GM19452 (cell line): Measurements from ENCODE around the gene HSPA5.
A peak's percentile ranks its signal among the peaks of the same experiment; 100 is the strongest.
"Not testable (repeated sequence)": the region's sequence is repeated elsewhere in the genome, so short reads cannot be mapped to it uniquely, and the experiment has no call there.

Experiments
- ATAC-seq: cut with Tn5 transposase; IDR thresholded peaks from one replicate; pipeline ENCODE4 v1.9.1; 2021; ENCODE audit not compliant: unreplicated experiment

Gene HSPA5

DNA sequence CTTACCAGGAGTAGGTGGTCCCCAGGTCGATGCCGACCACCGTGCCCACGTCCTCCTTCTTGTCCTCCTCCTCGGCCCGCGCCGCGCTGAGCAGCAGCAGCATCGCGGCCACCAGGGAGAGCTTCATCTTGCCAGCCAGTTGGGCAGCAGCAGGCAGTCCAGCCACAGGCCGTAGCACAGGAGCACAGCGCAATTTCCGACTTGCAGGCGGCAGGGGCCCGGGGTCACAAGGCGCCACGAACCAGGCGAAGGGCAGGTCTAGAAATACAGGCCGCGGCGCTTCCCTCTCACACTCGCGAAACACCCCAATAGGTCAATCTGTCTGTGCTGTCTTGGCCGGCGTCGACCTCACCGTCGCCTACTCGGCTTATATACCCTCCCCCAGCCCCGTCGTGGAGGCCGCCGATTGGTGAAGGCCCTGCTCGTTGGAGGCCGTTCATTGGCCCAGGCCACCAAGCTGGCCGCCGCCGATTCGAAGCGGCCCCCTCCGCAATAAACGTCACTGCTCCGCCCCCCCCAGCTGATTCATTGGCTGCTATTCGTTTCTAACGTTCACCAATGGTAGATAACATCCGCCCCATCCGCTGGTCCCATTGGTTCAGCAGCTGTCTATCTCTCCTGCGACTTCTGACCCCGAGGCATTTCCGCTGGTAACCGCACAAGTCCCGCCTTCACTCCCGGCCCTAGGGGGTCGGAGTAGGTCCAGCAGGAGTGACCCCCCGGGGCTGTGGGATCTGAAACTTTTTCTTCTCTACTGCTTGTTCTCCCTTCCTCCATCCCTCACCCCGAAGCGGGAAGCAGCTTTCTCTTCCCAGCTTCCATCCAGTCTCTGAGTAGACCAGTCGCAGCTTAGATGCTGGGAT is at the start of gene HSPA5:
Gene HSPA5 (minus strand): TSS at position 344 of the 863 bp plus-strand sequence. CDS start 217 bp downstream, at position 127.
- ATAC-seq, result peak; percentile 89

DNA sequence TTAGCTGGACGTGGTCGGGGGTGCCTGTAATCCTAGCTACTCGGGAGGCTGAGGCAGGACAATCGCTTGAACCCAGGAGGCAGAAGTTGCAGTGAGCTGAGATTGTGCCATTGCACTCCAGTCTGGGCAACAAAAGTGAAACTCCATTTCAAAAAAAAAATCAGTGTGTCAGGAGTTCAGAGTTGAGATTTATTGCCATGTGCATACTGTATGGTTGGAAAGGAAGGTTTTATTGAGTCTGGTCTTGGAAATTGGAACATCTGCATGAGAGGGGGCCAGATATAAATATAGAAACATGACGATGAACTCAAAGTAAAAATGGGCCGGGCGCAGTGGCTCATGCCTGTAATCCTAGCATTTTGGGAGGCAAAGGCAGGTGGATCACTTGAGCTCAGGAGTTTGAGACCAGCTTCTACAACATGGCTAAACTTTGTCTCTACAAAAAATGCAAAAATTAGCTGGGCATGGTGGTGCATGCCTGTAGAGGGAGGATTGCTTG is 45.8 kb upstream of the HSPA5 start:
- not testable (repeated sequence) for ATAC-seq

DNA sequence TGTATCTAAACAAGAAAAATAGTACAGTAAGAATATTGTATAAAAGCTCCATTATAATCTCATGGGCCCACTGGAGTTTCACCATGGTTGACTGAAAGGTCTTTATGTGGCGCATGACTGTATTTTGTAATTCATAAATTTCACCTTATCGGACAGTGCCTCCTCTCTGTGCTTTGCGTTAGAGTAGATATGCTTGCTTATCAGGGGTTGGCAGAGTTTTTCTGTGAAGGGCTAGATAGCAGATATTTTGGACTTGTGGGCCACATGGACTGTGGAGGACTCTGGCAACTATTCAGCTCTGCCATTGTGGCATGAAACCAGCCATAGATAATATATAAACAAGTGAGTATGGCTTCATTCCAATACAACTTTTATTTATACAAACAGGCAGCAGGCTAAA is 43.7 kb upstream of the HSPA5 start:
- ATAC-seq, result no peak

DNA sequence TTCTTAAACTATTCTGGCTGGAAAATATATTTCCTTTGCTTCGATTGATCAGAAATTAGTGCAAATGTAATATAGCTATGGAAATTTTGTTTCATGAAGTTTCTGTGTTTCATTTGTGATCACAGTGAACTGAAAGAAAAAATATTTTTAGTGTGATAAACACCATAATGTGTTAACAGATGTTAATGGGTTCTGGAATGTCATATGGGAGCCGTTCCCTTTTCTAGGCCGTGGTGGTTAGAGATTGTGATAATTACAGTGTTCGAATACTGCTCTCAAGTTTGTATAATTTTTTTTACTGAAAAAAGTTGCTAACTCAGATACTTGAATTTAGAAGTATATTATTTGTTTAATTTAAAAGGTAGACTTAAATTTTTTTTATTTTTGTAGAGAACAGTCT is 39.8 kb upstream of the HSPA5 start:
- no peak for ATAC-seq

DNA sequence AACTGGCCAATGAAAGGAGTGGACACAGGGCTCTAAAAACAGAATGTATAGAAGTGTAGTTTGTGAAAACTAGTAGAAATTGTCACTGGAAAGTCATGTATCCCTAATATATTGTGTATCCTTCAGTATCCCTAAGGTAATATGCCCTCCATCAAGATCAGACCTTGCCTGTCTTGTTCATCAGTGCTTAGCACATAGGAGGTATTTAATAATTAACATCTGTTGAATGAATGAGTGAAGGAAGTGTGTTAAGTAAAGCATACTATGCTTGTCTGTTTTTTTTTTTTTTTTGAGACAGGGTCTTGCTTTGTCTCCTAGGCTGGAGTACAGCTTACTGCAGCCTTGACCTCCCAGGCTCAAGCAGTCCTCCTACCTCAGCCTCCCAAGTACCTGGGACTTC is 36.3 kb upstream of the HSPA5 start:
- ATAC-seq, result no peak

DNA sequence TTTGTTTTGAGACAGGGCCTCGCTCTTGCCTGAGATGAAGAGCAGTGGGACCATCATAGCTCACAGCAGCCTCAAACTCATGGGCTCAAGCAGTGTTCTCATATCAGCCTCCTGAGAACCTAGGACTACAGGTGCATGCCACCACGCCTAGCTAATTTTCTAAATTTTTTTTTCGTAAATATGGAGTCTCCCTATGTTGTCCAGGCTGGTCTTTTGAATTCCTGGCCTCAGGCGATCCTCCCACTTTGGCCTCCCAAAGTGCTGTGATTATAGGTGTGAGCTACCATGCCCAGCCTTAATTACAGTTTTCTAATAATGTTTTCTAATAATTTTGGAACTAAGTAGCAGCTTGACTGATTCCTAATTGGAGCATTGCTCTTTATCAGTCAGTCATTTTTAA is 35.6 kb upstream of the HSPA5 start:
- ATAC-seq, result no peak

DNA sequence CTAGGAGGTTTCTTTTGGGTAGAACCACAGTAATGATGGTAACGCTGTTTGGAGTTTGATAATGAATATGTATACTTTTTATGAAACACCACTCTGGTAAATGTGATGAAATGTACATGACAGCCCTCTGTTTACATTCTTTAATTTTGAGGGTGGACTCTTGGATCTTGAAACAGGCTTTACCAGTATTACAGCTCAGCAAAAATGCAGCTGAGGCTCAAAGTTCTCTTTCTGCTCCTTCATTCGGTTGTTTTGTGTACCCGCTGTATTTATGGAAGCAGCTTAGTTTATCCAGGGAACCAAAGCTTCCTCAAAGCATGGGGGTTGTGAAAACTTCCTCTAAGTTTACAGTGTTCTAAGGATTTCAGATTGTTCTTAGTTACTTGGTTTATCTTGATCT is 31.6 kb upstream of the HSPA5 start:
- no peak for ATAC-seq

DNA sequence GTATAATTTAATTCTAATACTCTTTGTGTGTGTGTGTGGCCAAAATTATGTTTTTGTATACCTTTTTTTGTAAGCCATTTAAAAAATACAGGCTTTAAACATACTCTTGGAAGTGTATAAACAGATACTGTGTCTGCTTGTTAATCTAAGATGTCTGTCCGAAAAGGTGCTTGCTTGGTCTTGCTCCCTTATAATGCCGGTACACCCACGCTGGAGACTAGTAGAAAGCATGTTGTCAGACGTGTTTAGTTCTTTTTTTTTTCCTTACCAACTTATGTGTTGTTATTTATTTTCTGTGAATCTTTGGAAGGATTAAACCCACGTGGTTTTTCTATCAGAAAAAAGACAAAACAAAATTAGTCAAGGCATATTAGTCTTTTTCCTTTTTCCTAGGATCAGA is 29.9 kb upstream of the HSPA5 start:
- ATAC-seq, result no peak

DNA sequence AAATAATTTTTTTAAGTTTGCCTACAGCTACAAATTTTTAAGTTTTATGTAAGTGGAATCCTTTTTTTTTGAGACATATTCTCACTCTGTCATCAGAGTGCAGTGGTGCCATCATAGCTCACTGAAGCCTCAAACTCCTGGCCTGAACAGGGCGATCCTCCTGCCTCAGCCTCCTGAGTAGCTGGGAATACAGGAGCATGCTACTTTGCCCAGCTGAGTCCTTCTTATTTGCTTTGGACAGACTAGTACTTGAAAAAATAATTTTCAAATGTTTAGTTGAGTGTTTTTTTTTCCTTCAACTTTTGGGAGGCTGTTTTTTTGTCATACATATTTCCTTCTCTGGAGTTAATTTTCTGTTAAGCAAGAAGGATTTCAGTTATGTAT is 27.9 kb upstream of the HSPA5 start:
- no peak for ATAC-seq

DNA sequence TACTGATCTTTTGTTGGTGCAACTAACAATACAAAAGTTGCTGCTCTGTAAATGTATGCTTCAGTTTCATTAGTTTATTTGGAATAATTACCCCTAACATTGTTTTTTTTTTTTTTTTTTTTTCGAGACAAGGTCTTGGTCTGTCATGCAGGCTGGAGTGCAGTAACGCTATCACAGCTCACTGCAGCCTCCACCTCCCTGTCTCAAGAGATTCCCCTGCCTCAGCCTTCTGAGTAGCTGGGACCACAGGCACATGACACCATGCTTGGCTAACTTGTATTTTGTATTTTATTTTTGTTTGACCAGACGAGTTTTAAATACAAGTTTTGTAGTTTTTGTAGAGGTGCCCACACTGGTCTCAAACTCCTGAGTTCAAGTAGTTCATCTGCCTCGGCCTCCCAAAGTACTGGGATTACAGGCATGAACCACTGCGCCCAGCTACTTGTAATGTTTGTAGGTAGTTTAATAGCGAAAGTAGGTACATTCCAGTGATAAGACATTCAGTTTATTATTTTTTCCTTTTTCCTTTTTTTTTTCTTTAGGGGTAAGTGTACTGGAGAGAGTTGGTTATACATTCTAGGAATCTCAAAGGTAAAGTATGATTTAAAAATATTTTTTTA is 27.4 kb upstream of the HSPA5 start:
- ATAC-seq, result no peak

DNA sequence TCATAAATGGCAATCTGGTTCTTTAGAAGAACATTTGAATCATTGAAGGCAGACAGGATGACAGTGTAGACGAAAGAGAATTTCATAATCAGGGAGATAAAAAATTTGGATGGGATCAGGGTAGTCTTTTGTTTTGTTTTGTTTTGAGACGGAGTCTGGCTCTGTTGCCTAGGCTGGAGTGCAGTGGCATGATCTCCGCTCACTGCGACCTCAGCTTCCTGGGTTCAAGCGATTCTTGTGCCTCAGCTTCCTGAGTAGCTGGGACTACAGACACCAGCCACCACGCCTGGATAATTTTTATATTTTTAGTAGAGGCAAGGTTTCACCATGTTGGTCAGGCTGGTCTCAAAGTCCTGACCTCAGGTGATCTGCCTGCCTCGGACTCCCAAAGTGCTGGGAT is 22.9 kb upstream of the HSPA5 start:
- not testable (repeated sequence) for ATAC-seq

DNA sequence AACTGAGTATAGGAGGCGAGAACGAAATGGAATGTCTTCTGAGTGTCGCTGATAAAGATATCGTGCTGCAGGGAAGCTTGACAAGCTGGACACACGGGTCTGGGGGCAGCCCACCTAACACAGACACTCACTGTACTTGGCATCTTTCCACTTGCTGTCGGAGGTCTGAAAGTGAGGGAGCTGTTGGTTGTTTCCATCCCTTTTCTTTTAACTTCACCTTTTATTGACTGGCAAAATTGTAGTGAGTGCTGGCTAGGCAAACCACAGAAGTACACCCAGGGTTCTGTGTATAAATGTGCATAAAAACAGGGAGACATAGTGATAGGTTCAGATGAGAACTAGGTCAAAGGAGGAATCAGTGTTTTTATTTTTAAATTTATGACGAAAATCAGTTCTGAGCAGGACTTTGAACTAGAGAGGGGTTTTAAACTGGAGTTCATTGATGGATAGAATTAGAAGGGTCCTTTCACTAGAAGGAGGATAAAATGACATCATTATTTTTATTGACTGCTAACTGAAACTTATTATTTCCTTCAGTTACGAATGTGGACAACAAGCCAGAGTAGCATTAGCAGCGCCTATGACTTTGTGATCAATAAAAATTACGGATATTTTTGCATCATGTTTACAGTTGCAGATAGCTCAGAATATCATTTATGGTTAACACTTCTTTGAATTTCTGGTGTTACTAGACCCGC is 21.3 kb upstream of the HSPA5 start:
- no peak for ATAC-seq

DNA sequence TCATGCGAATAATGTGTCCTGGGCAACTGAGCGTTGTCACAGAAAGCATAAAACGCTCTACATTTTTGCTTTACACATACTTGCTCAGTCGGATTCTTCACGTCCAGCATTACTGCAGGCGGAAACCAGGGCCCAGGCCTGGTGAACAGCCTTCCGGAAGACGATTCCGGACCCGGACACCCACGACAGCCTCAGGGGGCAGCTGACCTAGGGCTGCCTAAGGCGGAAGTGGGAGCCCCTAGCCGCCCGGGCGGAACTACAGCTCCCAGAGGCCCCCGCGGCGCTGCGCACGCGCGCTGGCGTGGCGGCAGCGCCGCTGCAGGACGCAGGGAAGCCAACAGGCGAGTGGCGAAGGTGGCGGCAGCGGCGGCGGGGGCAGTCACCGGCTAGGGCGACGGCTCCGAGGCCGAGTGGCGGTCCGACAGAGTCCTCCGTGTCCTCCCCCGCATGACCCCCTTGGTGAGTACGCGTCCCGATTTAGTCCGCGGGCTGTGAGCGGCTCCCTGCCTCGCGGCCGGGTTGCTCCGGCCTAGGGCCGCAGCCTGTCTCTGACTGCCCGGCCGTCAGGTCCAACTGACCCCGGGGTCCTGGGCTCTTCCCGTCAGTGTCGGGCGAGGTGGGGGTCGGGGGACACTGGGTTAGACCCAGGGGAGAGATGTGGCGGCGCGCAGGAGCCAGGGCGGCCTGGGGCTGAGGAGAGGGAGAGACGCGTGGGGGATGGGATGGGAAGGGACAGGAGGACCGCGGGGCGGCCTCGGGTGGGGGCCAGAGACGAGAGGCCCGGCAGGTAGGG is 20.6 kb upstream of the HSPA5 start, which contains the start of gene GAPVD1:
Gene GAPVD1 (plus strand): TSS at position 326 of the 793 bp plus-strand sequence. CDS start 37,096 bp downstream, outside the sequence.
- ATAC-seq, result peak; percentile 91

DNA sequence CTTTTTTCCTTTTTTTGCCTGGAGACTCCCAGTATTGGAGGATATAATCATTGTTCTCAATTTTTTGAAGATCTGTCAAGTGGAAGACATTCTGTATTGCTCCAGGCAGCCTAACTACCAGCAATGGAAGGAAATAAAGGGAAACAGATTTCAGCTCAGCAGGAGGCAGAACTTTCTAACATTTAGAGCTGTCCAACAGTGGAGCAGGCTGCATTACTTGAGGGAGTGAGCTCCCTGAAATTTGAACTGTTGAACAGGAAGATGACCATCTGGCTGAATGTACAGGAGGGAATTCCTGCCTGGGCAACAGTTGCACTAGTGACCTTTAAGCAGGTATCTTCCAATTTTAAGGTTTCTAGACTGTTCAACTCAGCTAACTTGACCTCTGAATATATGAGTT is 19.4 kb upstream of the HSPA5 start:
- ATAC-seq, result no peak

DNA sequence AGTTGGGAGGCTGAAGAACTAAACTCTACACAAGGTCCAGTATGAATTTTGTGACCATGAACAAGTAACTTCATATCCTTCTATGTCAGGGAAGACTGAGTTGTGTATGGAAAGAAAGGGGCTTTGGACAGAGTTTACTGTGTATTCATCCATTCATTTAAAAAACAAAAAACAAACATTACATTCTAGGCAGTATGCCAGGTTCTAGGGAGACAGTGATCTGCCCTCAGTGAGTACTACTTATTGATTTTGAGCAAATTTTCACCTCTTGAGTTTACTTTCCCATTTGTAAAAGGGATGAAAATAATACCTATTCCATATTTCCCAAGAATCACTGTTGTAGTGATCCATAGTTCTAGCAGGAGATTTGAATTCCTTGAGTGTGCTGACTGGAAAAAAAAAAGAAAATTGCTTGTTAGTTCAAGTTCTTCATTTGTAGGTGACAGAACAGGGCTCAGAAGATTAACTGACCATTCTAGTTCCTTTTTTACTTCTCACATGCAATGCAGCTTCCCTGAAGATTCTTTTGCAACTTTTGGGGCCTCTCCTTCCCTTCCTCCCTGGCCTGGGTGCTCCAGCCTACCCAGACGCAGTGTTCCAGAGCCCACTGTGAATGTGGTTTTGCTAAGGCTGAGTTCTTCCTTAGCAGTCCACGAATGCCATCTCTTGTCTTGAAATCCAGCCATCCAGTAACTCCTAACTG is 17.8 kb upstream of the HSPA5 start:
- no peak for ATAC-seq

DNA sequence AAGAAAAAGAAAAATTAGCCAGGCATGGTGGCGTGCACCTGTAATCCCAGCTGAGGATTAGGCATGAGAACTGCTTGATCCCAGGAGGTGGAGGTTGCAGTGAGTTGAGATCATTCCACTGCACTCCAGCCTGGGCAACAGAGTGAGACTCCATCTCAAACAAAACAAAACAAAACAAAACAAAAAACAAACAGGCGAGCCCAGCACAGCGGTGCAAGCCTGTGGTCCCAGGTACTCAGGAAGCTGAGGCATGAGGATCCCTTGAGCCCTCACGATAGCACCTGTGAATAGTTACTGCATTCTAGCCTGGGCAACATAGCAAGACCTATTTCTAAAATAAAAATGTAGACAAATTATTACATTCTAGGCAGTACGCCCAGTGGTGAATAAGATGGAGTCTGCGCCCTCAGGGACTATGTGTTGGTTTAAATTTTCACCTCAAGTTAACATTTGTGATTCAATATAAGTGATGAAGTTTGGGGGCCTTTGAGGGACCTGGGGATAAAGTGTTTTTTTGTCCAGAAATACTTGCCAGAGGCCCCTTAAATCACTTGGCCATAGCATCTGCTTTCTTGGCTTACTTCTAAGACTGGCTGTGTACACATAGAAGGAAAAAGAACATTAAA is 17.1 kb upstream of the HSPA5 start:
- no peak for ATAC-seq

DNA sequence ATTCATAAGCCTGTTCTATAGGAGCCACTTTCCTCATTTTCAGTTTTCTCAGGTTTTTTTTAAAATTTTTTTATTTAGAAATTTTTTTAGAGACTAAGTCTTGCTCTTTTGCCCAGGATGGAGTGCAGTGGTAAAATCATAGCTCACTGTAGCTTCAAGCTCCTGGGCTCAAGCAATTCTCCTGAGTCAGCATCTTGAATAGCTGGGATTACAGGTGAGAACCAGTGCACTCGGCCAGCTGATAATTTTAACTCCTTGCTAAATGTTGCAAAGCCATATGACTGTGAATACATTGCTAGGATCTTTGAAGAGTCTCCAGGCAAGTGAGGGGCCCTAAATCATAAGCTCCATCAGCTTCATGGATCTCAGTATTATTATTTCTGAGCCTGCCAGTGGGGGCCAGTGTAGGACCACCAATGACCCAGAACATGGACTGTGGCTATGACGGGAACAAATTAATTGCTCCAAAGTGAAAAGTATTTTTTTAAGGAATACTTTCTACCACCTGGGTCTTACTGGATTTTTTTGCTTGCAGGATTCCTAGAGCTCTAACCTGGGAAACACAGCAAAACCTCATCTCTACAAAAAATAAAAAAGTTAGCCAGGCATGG is 14.7 kb upstream of the HSPA5 start:
- no peak for ATAC-seq

DNA sequence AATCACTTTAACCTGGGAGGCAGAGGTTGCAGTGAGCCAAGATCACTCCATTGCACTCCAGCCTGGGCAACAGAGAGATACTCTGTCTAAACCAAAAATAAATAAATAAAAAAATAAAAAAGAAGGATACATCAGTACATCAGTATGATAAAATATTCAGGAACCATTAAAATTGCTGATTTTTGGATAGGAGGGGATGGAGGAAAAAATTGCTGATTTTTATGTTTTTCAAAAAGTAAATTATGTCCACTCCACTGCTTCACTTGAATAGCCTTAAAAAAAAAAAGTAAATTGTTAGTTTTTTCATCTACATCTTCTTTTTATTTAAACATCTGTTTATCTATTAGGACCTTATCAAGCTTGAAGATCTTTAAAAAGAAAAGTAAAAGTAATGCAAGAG is 13.1 kb upstream of the HSPA5 start:
- ATAC-seq, result no peak

DNA sequence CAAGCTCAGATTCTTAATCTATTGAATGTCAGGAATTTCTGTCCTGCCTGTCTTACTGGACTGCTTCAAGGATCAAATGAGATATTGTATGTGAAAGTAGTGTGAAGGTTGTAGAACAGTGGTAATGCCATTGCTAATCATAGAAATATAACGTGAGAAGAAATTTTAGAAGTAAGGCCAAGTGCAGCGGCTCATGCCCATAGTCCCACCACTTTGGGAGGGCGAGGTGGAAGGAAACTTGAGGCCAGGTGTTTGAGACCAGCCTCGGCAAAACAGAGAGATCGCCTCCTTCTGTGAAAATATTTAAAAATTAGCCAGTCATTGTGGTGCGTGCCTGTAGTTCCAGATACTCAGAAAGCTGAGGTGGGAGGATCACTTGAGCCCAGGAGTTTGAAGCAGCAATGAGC is 5.1 kb upstream of the HSPA5 start:
- ATAC-seq, result no peak
